Activated naive CD4-positive, alpha-beta T cell treated with anti-CD3 and anti-CD28 coated beads, Interleukin-2, amount 10 ng/mL, durations not matched to agents 7 days and 5 days (primary cell): ENCODE data around the gene WDR90.
A peak's percentile ranks its signal among the peaks of the same experiment; 100 is the strongest.
"Not testable (repeated sequence)": the region's sequence is repeated elsewhere in the genome, so short reads cannot be mapped to it uniquely, and the experiment has no call there.

Experiments used
- CTCF ChIA-PET: fragments of 350-600 bp; sonication (Branson Sonifier 250); formaldehyde crosslinking; loops from one replicate; lab custom pipeline; 2021; ENCODE audit warnings: antibody characterized with exemption; lab: Charles Lee
- DNase-seq: peaks from one replicate; pipeline ENCODE4 v3.0.0-alpha.2; 2020
- H3K27ac Mint-ChIP-seq: one replicate; pipeline ENCODE4 v1.8.0; 2021; ENCODE audit warnings: mild to moderate bottlenecking, moderate library complexity, mixed read lengths
- H3K27me3 Mint-ChIP-seq: one replicate; pipeline ENCODE4 v1.8.0; 2021; ENCODE audit warnings: mild to moderate bottlenecking, mixed read lengths
- H3K36me3 Mint-ChIP-seq: one replicate; pipeline ENCODE4 v1.8.0; 2021; ENCODE audit warnings: mixed read lengths
- H3K4me1 Mint-ChIP-seq: one replicate; pipeline ENCODE4 v1.8.0; 2021; ENCODE audit warnings: mixed read lengths
- H3K4me3 Mint-ChIP-seq: one replicate; pipeline ENCODE4 v1.8.0; 2021; ENCODE audit warnings: mild to moderate bottlenecking, moderate library complexity, mixed read lengths
- H3K9me3 Mint-ChIP-seq: one replicate; pipeline ENCODE4 v1.8.0; 2021; ENCODE audit warnings: mixed read lengths

The WDR90 gene

GRCh38 chr16:709566-710499 lies 60.7 kb downstream of the WDR90 start:
- no peaks in the 10 kb centered on the region for H3K9me3 Mint-ChIP-seq
- no peaks in the 10 kb centered on the region for H3K36me3 Mint-ChIP-seq
- no peak overlapping the region for H3K4me3 Mint-ChIP-seq
- DNase-seq: no peak
- H3K4me1 Mint-ChIP-seq: peaks cover 10% of the 10 kb centered on the region
- H3K27ac Mint-ChIP-seq: no peak overlapping the region
- peaks cover 88% of the 10 kb centered on the region for H3K27me3 Mint-ChIP-seq
- CTCF ChIA-PET: interaction anchor here (0.8 to 6.7 kb wide), 3 partner anchors 10 to 75 kb away, joined by 3 to 94 read pairs (median 6); partner anchors contain the start of gene ANTKMT

- DNase-seq: no peak
- Mint-ChIP-seq H3K4me3 (no peak overlapping the region), H3K4me1 (peaks cover 10% of the 10 kb centered on the region), H3K27me3 (peaks cover 86% of the 10 kb centered on the region), H3K9me3 (no peaks in the 10 kb centered on the region), H3K36me3 (no peaks in the 10 kb centered on the region), H3K27ac (no peak overlapping the region)
- CTCF ChIA-PET: interaction anchor here (0.8 to 6.7 kb wide), 3 partner anchors 10 to 74 kb away, joined by 3 to 94 read pairs (median 6); partner anchors contain the start of gene ANTKMT
Measured at GRCh38 chr16:710500-711075, 61.4 kb downstream of the WDR90 start.

- no peak overlapping the region for H3K27ac Mint-ChIP-seq
- no peaks in the 10 kb centered on the region for H3K9me3 Mint-ChIP-seq
- no peak overlapping the region for H3K4me3 Mint-ChIP-seq
- H3K4me1 Mint-ChIP-seq: peaks cover 12% of the 10 kb centered on the region
- DNase-seq: no peak
- no peaks in the 10 kb centered on the region for H3K36me3 Mint-ChIP-seq
- CTCF ChIA-PET: interaction anchor here (1.5 to 6.7 kb wide), 2 partner anchors 70 to 74 kb away, joined by 3 to 94 read pairs; no protein-coding TSS in a partner anchor
- peaks cover 89% of the 10 kb centered on the region for H3K27me3 Mint-ChIP-seq
Measured at GRCh38 chr16:711084-711483, 61.9 kb downstream of the WDR90 start.

- H3K27me3 Mint-ChIP-seq: peaks cover 89% of the 10 kb centered on the region
- CTCF ChIA-PET: interaction anchor here (0.6 to 6.7 kb wide), 17 partner anchors 8 to 391 kb away, joined by 3 to 94 read pairs (median 7); partner anchors contain the start of genes ANTKMT, CCDC78, CIAO3 and HAGHL
- H3K27ac Mint-ChIP-seq: no peak overlapping the region
- H3K4me1 Mint-ChIP-seq: peaks cover 12% of the 10 kb centered on the region
- no peaks in the 10 kb centered on the region for H3K9me3 Mint-ChIP-seq
- no peaks in the 10 kb centered on the region for H3K36me3 Mint-ChIP-seq
- peak; percentile 84 for DNase-seq
- H3K4me3 Mint-ChIP-seq: no peak overlapping the region
Measured at GRCh38 chr16:711548-712320, 62.6 kb downstream of the WDR90 start.

- H3K9me3 Mint-ChIP-seq, H3K27ac Mint-ChIP-seq, H3K4me3 Mint-ChIP-seq, H3K36me3 Mint-ChIP-seq: not testable (repeated sequence)
- peaks cover 89% of the 10 kb centered on the region for H3K27me3 Mint-ChIP-seq
- DNase-seq: peak; percentile 69
- CTCF ChIA-PET: interaction anchor here (0.7 to 6.7 kb wide), 17 partner anchors 8 to 390 kb away, joined by 3 to 94 read pairs (median 7); partner anchors contain the start of genes ANTKMT, CCDC78, CIAO3 and HAGHL
- H3K4me1 Mint-ChIP-seq: peaks cover 12% of the 10 kb centered on the region
Measured at GRCh38 chr16:712740-713250, 63.6 kb downstream of the WDR90 start.

- Mint-ChIP-seq H3K36me3 (no peaks in the 10 kb centered on the region), H3K27me3 (peaks cover 89% of the 10 kb centered on the region), H3K9me3 (no peaks in the 10 kb centered on the region), H3K4me1 (peaks cover 12% of the 10 kb centered on the region), H3K4me3 (no peak overlapping the region), H3K27ac (no peak overlapping the region)
- CTCF ChIA-PET: interaction anchor here (1.0 to 6.7 kb wide), 7 partner anchors 12 to 71 kb away, joined by 3 to 94 read pairs (median 10); partner anchors contain the start of gene CIAO3
- no peak for DNase-seq
Measured at GRCh38 chr16:714079-714478, 64.9 kb downstream of the WDR90 start.

GRCh38 chr16:714558-715476 lies 65.7 kb downstream of the WDR90 start, which contains the start of gene METRN:
Gene METRN (plus strand): TSS chr16:715118. CDS start chr16:715290, 172 bp downstream.
- H3K27me3 Mint-ChIP-seq: peaks cover 87% of the 10 kb centered on the region
- H3K4me3 Mint-ChIP-seq: peak within 1 kb of the TSS; percentile 61
- peaks cover 19% of the 10 kb centered on the region for H3K4me1 Mint-ChIP-seq
- H3K36me3 Mint-ChIP-seq: no peaks in the 10 kb centered on the region
- CTCF ChIA-PET: interaction anchor here (1.0 to 6.7 kb wide), 5 partner anchors 11 to 70 kb away, joined by 3 to 94 read pairs (median 4); partner anchors contain the start of gene CCDC78
- H3K9me3 Mint-ChIP-seq: no peaks in the 10 kb centered on the region
- DNase-seq: peak; percentile 93
- no peak within 1 kb of the TSS for H3K27ac Mint-ChIP-seq

GRCh38 chr16:715477-716199 lies 66.5 kb downstream of the WDR90 start:
- CTCF ChIA-PET: interaction anchor here (0.9 to 6.7 kb wide), 7 partner anchors 9 to 69 kb away, joined by 3 to 94 read pairs (median 4); partner anchors contain the start of gene CCDC78
- no peaks in the 10 kb centered on the region for H3K36me3 Mint-ChIP-seq
- H3K9me3 Mint-ChIP-seq: no peaks in the 10 kb centered on the region
- DNase-seq: peak; percentile 40
- peak overlapping the region; percentile 61 for H3K4me3 Mint-ChIP-seq
- peaks cover 27% of the 10 kb centered on the region for H3K4me1 Mint-ChIP-seq
- H3K27me3 Mint-ChIP-seq: peaks cover 87% of the 10 kb centered on the region
- no peak overlapping the region for H3K27ac Mint-ChIP-seq

- Mint-ChIP-seq H3K27me3 (peaks cover 82% of the 10 kb centered on the region), H3K4me3 (peak overlapping the region; percentile 61), H3K9me3 (no peaks in the 10 kb centered on the region), H3K4me1 (peaks cover 27% of the 10 kb centered on the region), H3K36me3 (no peaks in the 10 kb centered on the region), H3K27ac (no peak overlapping the region)
- DNase-seq: no peak
- CTCF ChIA-PET: interaction anchor here (0.9 to 1.7 kb wide), 4 partner anchors 9 to 23 kb away, joined by 3 to 6 read pairs (median 4); partner anchors contain the start of gene CCDC78
Measured at GRCh38 chr16:716200-716568, 67.0 kb downstream of the WDR90 start.

- no peak for DNase-seq
- H3K27ac Mint-ChIP-seq: no peak overlapping the region
- peaks cover 27% of the 10 kb centered on the region for H3K4me1 Mint-ChIP-seq
- no peaks in the 10 kb centered on the region for H3K9me3 Mint-ChIP-seq
- no peak overlapping the region for H3K4me3 Mint-ChIP-seq
- no peaks in the 10 kb centered on the region for H3K36me3 Mint-ChIP-seq
- CTCF ChIA-PET: interaction anchor here (0.9 kb wide), 1 partner anchor 19 kb away, joined by 3 read pairs; no protein-coding TSS in a partner anchor
- peaks cover 80% of the 10 kb centered on the region for H3K27me3 Mint-ChIP-seq
Measured at GRCh38 chr16:716768-717325, 67.7 kb downstream of the WDR90 start.
